ENCODE measurements around the gene PITX1.

Gene PITX1

DNA sequence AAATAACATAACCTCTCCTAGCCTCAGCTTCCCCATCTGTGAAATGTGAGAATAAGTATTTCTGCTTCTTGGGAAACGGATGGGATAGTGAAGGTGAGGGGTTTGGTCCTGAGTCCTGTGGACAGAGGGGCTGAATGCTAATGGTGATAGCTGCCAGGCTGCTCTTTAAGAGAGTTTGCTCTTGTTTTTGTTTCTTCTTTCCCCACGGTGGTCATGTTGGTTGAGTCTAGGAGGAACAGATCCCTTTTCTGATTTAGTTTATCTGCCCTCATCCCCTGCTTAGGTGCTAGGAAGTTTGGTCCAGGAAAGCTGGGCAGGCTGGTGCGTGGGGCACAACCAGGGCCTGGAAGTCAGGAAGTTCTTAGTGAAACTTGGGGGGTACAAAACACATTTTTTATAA is 7.7 kb upstream of the PITX1 start:
- DNase-seq (ENCODE audit: low read depth), result no peak

DNA sequence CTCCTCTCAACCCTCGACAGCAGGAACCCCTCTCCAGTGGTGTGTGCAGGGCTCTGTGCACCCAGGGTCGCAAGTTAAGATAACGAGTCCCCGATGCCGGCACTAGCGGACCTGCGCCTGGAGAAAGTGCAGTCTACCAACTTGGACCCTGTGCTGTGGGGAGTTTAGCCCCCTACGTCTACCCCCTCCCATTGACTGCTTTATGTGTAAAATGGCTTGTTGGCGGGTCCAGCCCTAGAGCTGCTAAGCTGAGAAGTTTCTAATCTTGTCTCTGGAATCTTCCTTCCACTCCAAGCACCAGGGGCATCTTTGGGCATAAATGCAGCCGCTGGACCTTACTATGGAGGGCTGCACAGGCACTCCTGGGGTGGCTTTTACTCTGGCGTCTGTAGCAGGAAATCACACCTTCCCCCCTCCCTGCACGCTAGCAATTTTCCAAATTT is 7.1 kb upstream of the PITX1 start:
- DNase-seq (ENCODE audit: low read depth), result no peak

DNA sequence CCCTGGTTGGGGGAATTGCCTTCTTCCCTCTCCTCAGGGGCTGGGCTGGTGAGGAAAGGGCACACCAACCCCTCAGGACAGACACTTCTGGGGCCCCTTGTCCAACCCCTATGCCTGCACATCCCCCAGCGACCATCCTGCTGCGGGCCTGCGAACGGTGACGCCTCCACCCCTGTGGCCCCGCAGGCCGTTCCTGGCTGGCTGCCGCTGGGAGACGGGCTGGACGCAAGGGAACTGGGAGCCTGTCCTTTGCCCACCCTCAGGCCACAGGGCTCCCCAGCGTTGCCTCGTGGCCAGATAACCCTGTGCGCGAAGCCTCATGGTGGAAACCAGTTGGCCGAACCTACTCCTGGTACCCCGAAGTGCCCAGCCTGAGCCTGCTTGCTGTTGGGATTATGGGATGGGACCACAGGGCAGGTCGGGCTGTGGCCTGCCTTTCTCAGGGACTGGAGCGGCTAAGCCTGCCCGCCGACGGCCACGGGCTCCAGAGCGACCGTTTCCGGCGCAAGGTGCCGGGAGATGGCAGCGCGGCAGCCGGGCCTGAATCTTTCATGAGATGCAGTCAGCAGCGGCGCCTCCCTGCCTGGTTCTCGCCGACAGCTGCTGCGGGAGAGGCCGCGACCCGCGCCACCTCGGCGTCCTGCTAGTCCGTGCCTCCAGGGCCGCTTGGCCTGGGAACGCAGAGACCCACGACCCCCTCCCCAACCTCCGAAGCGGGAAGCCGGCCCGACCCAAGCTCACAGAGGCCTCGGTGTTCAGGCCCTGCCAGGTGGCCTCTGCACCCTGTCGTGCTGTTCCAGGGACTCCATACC is 6.5 kb upstream of the PITX1 start:
- no peak for DNase-seq (ENCODE audit: low read depth)

DNA sequence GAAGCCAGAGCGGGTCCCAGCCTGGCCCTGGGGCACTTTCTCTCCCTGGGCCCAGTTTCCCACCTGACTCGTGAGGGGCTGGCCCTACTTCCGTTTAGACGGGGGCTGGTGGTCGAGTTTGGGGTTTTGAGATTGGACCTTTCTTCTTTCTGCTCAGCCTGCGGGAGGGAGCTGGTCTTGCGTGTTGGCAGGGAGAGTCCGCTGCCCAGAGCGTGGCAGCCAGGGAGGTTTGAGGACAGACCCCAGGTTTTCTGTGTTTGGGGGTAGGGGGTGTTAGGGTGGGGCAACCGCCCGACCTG is 6.0 kb upstream of the PITX1 start:
- DNase-seq (ENCODE audit: low read depth), result no peak

DNA sequence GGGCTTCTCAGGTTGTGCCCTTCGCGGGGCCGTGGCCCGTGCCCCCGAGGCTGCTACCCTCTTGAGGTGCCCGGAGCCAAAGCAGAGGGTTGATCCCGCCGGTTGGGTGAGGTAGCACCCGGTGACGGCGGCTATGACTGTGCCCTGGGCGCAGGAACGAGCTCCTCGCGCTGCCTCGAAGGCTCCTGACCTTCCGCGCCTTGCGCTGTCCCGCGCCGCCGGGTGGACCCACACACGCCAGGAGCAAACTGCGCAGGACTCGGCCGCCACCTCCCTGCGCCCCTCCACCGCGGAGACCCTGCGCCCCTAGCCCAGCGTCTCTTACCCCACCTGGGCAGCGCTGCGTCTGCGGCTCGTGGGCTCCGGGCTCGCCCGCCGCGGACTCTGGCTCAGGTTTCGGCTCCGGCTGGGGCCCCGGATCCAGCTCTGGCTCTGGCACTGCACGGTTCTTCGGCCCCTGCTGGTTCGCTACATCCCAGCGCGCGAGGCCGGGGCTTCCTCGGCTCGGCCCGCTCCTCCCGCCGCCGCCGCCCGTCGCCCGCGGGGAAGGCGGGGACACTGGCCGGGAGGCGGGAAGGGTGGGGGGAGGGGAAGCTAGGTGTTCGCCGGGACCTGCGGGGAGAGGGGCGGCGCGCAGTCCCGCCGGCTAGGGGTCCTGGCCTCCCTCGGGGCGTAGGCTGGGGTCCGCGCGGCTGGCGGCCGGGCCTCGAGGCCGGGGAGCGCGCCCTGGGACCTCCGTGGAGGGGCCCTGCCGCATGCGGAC is 5.4 kb upstream of the PITX1 start:
- no peak for DNase-seq (ENCODE audit: low read depth)

DNA sequence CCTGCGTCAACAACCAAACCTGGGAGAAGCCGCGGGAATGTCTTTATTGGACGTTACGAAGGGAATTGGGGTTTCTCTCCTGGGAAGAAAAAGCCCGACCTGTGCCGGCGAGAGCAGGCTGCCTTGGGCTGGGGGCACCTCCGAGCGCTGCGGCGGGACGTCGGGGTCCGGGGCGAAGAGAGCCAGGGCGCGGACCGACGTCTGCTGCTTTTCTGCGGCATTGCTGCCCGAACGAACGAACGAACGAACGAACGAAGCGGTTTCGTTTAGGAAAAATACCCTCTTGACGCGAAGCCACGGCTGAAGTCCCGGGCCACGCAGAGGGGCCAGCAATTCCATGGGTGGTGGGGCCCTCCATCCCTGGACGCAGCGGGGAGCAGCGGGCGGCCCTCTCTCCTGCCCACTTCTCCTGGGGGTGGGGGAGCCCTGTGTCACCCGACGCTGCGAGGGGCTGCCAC is 4.8 kb upstream of the PITX1 start:
- DNase-seq (ENCODE audit: low read depth), result no peak

DNA sequence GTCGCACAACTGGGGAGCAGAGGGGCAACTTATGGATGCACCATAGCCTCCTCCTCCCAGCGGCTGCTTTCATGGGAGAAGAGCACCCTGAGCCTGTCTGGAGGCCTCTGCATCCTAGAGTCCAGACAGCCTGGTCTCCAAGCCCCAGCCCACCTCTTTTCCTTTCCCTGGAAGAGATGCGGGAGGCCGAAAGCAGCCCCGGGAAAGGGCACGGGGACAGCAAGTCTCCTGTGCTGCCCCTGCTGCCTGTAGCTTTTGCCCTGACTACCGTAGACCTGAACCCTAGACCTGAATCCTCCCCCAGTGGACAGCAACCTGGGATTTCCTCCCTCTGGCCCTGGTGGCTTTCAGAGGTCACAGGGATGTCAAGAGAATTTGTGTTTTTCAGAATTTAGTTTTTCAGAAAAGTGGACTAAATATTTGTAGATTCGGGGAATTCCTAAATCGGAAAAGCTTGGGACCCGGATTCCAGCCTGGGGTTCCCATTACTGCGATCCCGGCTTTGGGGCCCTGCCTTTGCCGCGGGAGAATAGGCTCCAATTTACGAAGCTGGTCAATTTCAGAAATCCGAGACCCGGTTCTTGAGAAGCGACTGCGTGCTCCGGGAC is 4.3 kb upstream of the PITX1 start:
- DNase-seq (ENCODE audit: low read depth), result no peak

DNA sequence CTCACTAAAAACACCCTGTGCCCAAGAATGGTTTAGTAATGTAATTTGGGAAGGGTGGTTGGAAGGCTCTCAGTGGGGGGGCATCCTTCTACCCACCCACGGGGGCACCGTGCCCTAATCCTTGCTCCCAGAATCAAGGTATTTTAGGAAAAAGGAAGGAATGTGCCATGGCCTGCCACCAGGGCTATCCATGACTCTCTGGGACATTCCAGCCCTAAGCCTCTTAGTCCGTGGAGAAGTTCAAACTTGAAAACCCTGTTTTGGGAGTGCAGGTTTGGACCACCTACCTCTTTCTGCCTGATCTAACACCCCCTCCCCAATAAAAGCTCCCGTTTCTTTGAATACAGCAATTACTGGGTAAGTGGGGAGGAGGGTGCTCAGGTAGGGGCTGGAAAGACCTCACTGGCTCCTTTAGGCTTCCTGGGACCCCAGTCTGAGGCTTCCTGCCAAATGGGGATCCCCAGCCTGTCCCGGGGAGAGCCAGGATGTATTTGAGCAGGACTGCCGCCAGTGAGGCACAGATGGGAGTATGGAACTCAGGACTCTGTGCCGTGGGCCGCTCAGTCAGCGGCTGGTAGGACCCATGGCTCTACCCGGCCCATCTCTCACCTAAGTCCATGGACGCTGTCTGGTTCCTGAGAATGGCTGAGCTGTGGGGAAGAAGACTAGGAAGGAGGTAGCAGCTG is 3.6 kb upstream of the PITX1 start:
- no peak for DNase-seq (ENCODE audit: low read depth)

DNA sequence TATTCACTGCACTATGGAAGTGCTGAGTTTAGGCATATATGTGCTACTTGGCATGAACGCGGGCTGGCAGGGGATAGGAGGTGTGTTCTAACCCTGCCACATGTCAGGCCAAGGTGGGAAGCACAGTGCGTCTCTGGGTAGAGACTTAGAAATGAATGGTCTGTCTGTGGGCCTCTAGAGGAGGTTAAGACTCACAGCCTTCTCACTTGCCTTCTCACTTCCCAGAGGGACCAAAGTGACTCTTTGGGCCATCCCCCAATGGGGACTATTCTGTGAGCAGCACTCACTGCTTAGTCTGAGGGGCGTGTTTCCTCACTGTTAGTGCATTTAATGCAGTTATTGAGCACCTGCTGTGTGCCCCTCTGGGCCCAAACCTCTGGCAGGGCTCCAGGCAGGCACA is 2.4 kb upstream of the PITX1 start:
- DNase-seq (ENCODE audit: low read depth), result no peak

DNA sequence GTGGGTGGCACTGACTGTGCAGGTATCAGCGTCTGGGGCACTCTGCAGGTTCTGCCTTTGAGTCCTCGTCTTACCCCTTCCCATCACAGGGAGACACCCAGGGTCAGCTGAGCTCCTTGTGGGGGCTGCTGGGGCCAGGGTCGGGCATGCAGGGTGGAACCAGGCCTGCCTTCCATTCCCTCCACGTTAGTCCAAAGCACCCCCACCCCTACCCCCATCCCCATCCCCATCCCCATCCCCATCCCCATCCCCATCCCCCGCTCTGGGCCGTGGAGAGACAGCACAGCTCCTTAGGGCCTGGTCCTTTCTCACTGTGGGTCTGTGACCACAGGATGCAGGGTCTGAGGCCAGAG is 1.6 kb upstream of the PITX1 start:
- DNase-seq (ENCODE audit: low read depth), result no peak

DNA sequence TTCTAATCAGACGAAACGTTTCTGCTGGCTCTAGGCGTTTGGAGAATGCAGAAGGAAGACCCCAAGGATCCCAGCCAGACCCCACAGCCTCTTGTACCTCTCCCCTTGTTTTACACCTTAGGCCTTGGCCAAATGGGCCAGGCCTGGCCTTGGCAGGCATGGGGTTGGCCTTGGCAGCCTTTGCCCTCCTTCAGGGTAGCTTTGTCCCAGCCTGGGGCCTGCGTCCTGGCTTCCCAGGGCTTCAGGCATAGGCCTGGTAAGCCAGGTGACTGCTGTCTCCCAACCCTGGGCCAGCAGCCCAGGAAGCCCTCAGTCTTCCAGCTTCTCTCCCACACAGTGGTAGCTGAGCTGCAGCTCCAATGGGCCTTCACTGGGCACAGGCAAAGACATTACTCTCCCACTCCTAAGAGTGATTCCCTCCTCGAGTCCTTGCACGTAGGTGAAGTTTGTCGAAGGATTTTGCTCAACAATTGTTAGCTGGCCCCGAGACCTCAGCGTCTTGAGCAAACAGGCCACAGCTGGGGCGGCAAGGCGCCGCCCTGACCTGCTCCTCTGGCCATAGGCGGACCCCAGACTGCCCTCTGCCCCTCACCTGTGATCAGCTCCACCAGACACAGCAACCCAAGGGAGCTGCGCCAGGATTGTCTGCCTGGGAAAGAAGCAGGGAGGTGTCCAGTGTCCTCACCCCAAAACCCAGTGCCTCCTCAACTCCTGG is 1.1 kb upstream of the PITX1 start:
- peak; percentile 7 for DNase-seq (ENCODE audit: low read depth)

DNA sequence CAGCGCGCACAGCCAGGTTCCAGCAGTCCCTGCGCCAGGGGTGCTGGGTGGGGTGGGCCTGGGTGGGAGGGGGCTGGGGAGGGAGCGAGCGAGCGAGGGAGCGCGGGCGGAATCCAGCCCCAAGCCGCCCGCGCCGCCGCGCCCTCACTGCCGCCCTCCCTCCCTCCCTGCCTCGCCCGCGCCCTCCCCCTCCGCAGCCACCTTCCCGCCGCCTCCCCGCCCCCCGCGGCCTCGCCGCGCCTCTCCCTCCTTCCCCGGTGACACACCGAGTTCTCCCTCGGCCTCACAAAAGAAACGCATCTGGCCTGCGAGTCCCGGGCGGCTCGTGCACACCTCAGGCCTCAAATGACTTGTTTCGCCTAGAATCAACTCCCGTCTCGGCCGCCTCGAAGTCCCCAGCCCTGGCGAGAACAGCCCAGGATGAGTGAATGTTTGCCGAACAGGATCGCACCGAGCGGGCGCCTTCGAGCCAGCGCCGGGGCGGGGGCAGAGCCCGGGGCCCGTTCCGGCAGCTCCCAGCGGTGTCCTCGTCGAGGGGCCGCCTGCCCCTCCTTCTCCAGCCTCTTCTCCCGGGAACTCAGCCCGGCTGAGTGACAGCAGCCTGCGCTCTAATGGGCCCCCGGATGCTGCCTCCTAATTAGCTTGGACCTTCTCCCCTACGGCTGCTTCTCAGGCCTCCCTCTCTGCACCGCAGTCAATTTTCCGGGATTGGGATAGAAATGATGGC is 371 bp upstream of the PITX1 start:
- peak; percentile 73 for DNase-seq (ENCODE audit: low read depth)

DNA sequence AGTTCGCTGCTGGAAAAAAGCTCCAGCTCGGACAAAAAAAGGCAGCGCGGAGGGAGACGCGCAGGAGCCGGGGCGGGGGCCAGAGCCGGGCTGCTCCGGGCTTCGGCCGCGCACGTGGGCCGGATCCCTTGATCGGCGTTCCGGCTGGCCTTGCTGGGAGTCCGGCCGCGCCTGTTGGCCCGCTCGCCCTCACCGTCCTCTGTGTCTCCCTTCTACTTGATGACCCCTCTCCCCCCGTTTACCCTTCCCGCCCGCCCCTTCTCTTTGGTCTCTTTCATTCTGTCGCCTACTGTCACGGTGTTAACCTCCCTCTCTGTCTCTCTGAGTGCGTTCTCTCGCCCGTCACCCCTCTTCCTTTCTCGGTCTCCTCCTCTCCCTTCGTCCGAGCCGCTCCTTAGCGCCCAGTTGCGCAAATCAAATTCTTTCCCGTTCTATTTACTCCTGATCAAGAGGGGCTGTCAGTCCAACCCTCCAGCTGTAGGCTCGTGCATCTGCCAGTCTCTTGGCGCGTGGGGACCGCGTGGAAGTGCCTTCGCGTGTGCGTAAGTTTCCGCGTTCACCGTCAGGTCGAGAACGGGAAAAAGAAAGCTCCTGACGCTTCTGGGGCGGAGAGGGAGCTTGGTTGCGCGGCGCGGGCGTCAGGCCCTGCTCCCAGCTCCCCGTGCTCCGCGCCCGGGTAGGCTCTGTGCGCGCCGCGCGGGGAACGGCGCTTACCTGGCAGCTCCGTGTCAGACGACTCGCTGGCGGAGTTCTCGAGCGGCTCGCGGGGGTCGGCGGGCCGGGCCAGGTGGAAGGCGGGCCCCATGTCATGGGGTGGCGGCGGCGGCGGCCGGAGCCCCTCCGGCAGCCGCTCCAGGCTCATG is 798 bp downstream of the PITX1 start:
- DNase-seq (ENCODE audit: low read depth), result peak; percentile 80

DNA sequence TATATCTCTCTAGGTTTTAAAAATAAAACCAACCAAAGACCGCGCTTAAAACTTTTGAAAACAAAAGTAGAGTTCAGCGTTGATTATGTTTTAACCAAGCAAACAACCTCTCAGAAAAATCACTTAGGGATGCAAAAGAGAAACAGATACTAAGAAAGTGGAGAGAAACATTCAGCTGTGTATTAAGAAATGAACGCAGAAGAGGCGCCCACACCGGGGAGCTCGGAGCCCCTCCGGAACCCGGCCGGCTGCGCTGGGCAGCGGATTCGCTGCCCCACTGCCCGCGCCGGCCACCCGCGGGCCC is 1.4 kb downstream of the PITX1 start:
- DNase-seq (ENCODE audit: low read depth), result no peak

DNA sequence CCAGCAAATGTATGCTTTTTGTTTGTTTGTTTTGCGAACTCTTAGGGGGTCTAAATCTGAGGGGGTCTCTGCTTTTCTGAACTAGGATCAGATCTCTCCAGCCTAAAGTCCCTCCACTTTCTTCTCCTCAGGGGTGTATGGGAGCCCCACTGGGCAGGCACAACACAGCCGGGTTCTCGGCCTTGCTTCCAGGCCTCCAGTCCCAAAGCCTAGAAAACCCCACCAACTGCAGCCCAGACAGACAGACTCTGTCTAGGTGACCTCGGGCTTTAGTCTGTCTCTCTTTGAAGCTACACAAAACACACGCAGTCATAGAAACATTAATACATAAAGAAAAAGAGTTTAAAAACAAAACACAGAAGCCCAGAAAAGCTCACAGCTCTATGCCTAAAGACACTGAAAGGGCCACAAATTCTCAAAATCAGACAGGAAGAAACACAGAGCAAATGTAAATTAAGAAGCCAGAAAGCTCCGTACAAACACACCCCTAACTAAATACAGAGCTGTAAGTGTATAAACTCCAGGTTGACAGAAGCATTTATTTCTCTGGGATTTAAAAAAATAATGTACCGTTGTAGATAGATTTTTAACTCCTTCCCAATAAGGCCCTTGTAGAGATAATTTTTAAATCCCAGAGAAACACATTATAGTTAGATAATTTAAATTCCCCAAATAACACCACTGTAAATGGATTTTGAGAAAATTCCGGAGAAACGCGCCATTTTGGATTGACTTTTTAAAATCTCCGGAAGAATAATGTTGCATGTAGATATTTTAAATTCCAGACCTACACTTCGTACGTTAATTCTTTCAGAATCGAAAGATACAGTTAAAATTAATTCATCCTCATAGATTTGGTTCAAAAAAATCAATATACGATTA is 2.0 kb downstream of the PITX1 start:
- DNase-seq (ENCODE audit: low read depth), result peak; percentile 63

DNA sequence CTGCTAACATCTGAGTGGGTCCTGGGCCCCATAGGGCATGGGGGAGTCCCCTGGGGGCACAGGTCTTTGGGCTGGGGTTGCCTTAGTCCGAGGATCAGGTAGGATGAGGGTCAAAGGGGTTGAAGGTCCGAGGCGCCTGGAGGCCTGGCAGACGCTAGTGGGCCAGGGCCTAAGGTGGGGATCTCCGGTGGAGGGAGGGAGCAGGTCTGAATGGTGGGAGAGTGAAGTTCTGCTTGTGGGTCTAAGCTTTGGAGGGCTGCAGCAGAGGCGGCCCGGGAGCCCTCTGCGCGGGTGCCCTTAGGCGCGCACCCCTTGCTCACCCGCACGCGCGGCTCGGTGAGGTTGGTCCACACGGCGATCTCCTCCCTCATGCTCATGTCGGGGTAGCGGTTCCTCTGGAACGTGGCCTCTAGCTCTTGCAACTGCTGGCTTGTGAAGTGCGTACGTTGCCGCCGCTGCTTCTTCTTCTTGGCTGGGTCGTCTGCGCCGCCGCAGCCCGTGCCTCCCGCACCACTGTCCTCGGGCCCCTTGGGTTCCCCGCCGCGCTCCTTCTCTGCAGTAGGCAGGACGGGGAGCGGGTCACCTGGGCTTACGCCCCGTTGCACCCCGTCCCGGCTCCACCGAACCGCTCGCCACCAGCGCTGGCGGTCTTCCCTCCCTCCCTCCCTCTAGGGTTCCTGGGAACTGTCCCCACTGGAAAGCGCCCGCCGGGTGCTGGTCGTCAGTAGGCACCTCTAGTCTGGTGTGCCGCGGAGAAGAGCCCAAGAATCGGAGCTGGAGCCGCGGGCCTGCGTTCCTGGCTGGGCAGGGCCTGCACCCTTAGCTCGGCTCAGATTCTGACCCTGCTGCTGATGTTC is 2.8 kb downstream of the PITX1 start:
- DNase-seq (ENCODE audit: low read depth), result peak; percentile 77

DNA sequence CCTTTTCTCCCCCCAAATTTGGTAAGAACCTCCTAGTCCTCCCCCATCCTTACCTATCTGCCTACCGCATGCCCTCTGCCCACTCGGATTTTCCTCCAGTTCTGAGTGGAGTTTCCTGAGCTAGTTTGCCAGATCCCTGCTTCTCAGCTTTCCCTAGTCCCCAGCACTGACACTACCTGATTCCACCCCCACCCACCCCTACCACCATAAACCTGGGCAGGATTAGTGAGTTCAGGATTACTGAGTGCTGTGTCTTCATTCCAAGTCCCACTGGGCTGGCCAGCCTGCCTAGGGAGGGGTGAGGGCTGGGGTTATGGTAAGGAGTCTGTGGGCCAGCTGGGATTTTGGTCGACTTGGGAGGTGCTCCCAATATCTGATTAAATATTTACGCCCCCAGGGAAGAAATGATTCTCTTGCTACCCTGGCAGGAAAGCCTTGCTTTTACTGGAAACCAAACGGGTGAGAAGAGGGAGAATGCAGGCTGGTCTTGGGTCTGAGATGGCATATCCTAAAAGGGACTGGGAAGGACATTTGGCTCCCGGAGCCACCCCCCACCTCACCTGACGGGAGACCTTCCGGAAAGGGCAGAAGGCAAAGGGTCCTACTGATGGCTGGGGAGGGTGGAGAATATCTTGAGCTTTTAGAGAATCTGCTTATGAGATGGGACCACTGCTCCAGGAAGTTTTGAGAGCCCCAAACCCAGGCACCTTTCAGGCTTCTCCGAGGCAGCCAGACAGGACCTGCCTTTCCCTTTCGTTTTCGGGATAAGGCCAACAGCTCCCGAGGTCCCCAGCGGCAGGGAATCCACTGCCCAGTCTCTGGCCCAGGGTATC is 3.7 kb downstream of the PITX1 start:
- peak; percentile 76 for DNase-seq (ENCODE audit: low read depth)
